HG03457 (cell line): Measurements from ENCODE around the gene UBN1.
"Not testable (repeated sequence)": the region's sequence is repeated elsewhere in the genome, so short reads cannot be mapped to it uniquely, and the experiment has no call there.

Source experiments
- ATAC-seq: cut with Tn5 transposase; IDR thresholded peaks from one replicate; pipeline ENCODE4 v1.9.1; 2021; ENCODE audit warnings: moderate number of reproducible peaks; ENCODE audit not compliant: unreplicated experiment

The UBN1 gene

DNA sequence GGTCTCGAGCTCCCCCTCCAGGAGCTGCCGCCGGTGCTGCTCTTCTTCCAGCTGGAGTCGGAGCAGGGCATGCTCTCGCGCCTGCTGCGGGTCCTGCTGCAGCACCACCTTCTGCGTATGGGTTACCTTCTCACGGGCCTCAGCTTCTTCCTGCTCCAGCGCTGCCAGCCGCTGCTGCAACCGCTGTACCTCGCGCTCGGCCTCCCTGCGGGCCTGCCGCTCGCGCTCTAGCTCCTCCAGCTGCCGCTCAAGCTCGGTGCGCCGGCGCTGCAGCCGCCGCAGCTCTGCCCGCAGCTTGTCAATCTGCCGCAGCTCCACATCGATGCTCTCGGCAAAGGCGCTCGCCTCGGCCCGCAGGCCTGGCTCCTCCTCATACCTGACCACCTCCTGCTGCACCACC lies 36.9 kb downstream of the UBN1 start:
- no peak for ATAC-seq

- ATAC-seq: no peak
These were observed 37.9 kb downstream of the UBN1 start for GRCh38 chr16:4884972-4885874.

GRCh38 chr16:4886151-4886550 lies 38.9 kb downstream of the UBN1 start:
- ATAC-seq: no peak

- no peak for ATAC-seq
These were observed 41.3 kb downstream of the UBN1 start for GRCh38 chr16:4888428-4889135.

DNA sequence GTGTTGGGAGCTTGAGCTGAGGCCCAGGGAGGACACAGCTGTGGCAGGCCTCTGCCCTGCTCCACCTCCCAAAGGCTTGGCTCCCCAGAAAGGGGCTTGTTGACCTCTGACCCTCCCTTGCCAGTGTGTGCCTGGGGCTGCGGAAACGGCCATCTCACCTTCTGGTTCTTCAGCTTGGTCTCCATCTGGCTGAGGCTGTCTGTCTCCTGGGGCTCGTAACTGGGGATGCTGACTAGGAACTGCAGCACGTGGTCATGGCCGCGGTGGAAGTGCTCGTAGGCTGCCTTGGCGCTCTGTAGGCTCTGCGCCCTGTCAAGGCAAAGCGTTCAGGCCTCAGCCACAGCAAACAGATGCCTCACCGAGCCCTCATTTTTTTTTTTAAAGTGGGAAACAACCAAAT lies 42.7 kb downstream of the UBN1 start:
- ATAC-seq: no peak

- ATAC-seq: no peak
These were observed 43.4 kb downstream of the UBN1 start for GRCh38 chr16:4890686-4891085.

- no peak for ATAC-seq
These were observed 44.0 kb downstream of the UBN1 start for GRCh38 chr16:4891097-4891885.

GRCh38 chr16:4891886-4892216 lies 44.6 kb downstream of the UBN1 start:
- no peak for ATAC-seq

DNA sequence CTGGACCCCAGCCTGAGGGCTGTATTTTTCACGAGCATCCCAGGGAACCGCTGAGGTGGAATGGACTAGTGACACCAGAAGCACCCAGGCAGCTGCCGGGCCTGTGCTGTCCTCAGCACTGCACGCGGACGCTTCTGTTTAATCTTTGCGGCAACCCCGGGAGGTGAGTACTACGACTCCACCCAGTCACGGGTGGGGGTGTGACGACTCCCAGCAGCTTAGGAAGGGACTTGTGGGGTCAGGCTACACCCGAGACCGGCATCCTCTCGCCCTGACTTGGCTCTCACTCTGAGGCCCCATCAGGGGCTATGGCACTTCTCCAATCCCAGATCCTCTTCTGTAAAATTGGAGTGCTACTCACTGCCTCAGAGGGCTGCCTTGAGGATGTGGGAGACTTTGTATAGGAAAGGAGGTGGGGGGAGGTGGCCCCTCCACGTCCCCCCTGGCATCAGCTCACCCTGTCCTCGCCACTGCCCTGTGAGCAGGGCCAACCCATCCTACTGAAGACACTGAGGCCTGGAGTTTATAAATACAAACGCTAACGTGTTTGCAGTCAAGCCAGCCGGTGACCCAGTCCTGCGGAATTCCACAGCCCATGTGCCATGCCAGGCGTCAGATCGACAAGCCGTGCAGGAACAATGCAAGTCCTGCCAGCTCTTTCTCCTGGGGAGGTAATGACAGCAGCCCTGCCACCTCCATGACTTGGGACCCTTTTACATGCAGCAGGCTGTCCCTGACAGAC lies 45.3 kb downstream of the UBN1 start:
- no peak for ATAC-seq

GRCh38 chr16:4893103-4893862 lies 46.0 kb downstream of the UBN1 start:
- ATAC-seq: no peak

- no peak for ATAC-seq
These were observed 47.2 kb downstream of the UBN1 start for GRCh38 chr16:4894276-4895150.

DNA sequence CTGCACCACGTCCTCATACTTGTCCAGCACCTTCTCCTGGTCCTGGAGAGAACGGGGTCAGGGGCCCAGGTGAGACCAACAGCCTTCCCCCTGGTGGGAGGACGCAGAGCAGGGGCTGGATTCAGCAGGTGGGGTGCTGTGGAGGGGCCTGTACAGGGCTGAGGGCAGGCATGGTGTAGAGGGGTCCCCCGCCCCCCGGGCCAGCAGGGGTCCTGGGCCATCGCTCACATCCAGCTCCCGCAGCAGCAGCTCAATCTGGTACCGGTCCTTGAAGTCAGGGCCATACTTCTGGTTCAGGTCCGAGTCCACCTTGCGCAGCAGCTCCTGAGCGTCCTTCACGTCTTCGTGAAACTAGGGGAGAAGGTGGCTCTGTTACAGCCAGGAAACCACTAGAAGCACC lies 48.1 kb downstream of the UBN1 start:
- ATAC-seq: no peak

- not testable (repeated sequence) for ATAC-seq
These were observed 49.5 kb downstream of the UBN1 start for GRCh38 chr16:4896761-4897160.

GRCh38 chr16:4897328-4897727 lies 50.0 kb downstream of the UBN1 start:
- no peak for ATAC-seq

GRCh38 chr16:4898811-4899473 lies 51.7 kb downstream of the UBN1 start:
- ATAC-seq: no peak

- ATAC-seq: no peak
These were observed 52.2 kb downstream of the UBN1 start for GRCh38 chr16:4899474-4899846.

DNA sequence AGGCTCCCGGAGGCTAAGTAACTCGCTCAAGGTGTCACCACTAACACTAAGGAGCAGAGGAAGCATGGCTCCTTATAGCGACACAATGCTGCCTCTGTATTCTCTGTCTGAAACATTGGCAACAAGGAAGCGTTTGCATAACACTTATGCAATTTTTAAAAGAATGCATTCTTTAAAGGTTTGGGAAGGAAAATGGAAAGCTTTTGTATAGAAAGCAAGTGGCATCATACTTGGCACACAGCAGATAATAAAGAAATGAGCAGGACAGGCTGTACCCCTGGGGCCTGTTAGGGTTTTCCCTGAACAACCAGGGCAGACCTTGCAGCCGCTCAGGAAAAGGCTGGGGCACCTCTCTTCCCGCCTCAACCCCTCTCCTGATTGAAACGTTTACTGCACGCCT lies 52.8 kb downstream of the UBN1 start:
- no peak for ATAC-seq

DNA sequence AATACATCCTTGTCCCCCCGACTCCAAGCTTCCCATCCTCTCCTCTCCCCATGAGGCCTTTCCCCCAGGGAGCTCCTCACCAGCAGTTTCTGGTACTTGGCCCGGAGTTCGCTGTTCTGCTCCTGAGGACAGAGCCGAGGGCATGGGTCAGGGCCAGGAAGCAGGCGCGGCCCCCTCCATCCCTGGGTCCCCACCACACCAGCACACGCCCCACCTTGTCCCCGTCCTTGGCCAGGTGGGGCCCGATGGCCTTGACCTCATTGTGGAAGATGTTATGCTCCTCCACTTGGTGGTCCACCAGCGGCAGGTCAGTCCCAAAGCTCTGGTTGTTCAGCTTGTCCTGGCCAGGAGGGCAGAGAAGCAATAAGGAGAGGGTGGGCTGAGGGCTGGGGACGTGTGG lies 53.5 kb downstream of the UBN1 start:
- no peak for ATAC-seq

- no peak for ATAC-seq
These were observed 54.8 kb downstream of the UBN1 start for GRCh38 chr16:4902038-4902437.
